Tibial nerve (tissue), 3 donors: ENCODE measurements around the gene AGMO.

Source experiments
- POLR2A ChIP-seq, 2 donors: fragments of 450-650 bp; IDR thresholded peaks; one replicate each; pipeline ENCODE4 v1.6.1; 2017; ENCODE audit warnings: antibody characterized with exemption in 2 of 2, mild to moderate bottlenecking in 2 of 2, moderate library complexity in 2 of 2
- TF ChIP-seq, protein P1 (sequence below), 5 experiments: fragments of 200-600 bp in 3 of 5; fragments of 450-650 bp in 2 of 5; sonication (generic) in 3 of 5; IDR thresholded peaks; one replicate each; pipeline ENCODE4 v1.5.1; 2016 to 2019; ENCODE audit warnings: antibody characterized with exemption in 5 of 5, mild to moderate bottlenecking in 3 of 5, moderate library complexity in 2 of 5

DNA sequence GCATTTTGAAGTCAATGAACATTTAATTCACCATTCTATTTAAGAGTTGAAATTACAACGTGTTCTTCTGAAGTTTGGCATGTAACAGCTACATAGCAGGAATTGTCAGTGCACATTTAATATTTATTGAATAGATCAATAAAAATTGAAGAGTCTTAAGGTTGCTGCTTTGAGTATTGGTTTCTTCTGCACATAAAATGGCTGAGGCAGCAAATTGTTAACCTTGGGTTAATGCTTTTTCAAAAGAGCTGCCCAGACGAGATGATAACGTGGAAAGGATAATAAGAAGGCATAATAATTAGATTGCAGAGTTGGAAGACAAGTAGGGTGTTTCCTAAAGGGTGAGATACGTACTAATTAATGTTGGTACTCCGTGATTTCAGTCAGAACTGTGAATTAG lies 203.7 kb downstream of the AGMO start:
- TF ChIP-seq, protein P1, sequence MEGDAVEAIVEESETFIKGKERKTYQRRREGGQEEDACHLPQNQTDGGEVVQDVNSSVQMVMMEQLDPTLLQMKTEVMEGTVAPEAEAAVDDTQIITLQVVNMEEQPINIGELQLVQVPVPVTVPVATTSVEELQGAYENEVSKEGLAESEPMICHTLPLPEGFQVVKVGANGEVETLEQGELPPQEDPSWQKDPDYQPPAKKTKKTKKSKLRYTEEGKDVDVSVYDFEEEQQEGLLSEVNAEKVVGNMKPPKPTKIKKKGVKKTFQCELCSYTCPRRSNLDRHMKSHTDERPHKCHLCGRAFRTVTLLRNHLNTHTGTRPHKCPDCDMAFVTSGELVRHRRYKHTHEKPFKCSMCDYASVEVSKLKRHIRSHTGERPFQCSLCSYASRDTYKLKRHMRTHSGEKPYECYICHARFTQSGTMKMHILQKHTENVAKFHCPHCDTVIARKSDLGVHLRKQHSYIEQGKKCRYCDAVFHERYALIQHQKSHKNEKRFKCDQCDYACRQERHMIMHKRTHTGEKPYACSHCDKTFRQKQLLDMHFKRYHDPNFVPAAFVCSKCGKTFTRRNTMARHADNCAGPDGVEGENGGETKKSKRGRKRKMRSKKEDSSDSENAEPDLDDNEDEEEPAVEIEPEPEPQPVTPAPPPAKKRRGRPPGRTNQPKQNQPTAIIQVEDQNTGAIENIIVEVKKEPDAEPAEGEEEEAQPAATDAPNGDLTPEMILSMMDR (IDR thresholded peaks at IDR 0.05) = no peak
- TF ChIP-seq POLR2A (IDR thresholded peaks at IDR 0.05) = no peak
